ENCODE data around the gene YWHAG.
"Not testable (repeated sequence)": the region's sequence is repeated elsewhere in the genome, so short reads cannot be mapped to it uniquely, and the experiment has no call there.

- TF ChIP-seq CTCF (conservative IDR thresholded peaks at IDR 0.05 in 1 of 2, IDR thresholded peaks at IDR 0.05 in 1 of 2; ENCODE audit: extremely low read depth in 1 of 2, insufficient read depth in 1 of 2, low read depth in 1 of 2, low read length in 2 of 2); EZH2 (IDR thresholded peaks at IDR 0.05; ENCODE audit: borderline replicate concordance, low read length): not testable (repeated sequence)
These were observed 67.9 kb downstream of the YWHAG start for GRCh38 chr7:76290847-76291350.
